Activated T-cell treated with anti-CD3 and anti-CD28 coated beads, Interleukin-2, amount 50 U/mL, for 24 hours (primary cell): ENCODE measurements around the gene FILIP1L.
"Not testable (repeated sequence)": the region's sequence is repeated elsewhere in the genome, so short reads cannot be mapped to it uniquely, and the experiment has no call there.

Experiments used
- DNase-seq: peaks from one replicate; pipeline ENCODE4 v3.0.0-alpha.2; 2020
- H3K27ac Mint-ChIP-seq: 2 replicates; pipeline ENCODE4 v1.8.0; 2020; ENCODE audit warnings: mild to moderate bottlenecking, mixed read lengths
- H3K27me3 Mint-ChIP-seq: 2 replicates; pipeline ENCODE4 v1.8.0; 2020; ENCODE audit warnings: mixed read lengths
- H3K36me3 Mint-ChIP-seq: 2 replicates; pipeline ENCODE4 v1.8.0; 2020; ENCODE audit warnings: low read depth, mixed read lengths
- H3K4me1 Mint-ChIP-seq: 2 replicates; pipeline ENCODE4 v1.8.0; 2020; ENCODE audit warnings: low read depth, mixed read lengths
- H3K4me3 Mint-ChIP-seq: 2 replicates; pipeline ENCODE4 v1.8.0; 2020; ENCODE audit warnings: mild to moderate bottlenecking, moderate library complexity, mixed read lengths
- H3K9me3 Mint-ChIP-seq: 2 replicates; pipeline ENCODE4 v1.8.0; 2020; ENCODE audit warnings: mixed read lengths

Gene FILIP1L

GRCh38 chr3:100060685-100061484, 53.4 kb downstream of the FILIP1L start:
- Mint-ChIP-seq H3K27me3 (no peaks in the 10 kb centered on the region), H3K4me1 (peaks cover 7% of the 10 kb centered on the region), H3K9me3 (no peaks in the 10 kb centered on the region), H3K4me3 (no peak overlapping the region), H3K27ac (no peak overlapping the region), H3K36me3 (peaks cover 7% of the 10 kb centered on the region)
- no peak for DNase-seq

GRCh38 chr3:100059472-100059871, 54.8 kb downstream of the FILIP1L start:
- Mint-ChIP-seq H3K9me3 (no peaks in the 10 kb centered on the region), H3K4me1 (peaks cover 7% of the 10 kb centered on the region), H3K27ac (no peak overlapping the region), H3K36me3 (peaks cover 7% of the 10 kb centered on the region), H3K4me3 (no peak overlapping the region), H3K27me3 (no peaks in the 10 kb centered on the region)
- DNase-seq, result no peak

- H3K4me3 Mint-ChIP-seq, result no peak overlapping the region
- H3K36me3 Mint-ChIP-seq, result peaks cover 7% of the 10 kb centered on the region
- no peak overlapping the region for H3K27ac Mint-ChIP-seq
These were observed 56.4 kb downstream of the FILIP1L start for GRCh38 chr3:100057716-100058575.

GRCh38 chr3:100053951-100054620, 60.2 kb downstream of the FILIP1L start:
- no peak for DNase-seq
- H3K27ac Mint-ChIP-seq, result no peak overlapping the region
- H3K36me3 Mint-ChIP-seq, result peaks cover 5% of the 10 kb centered on the region
- no peaks in the 10 kb centered on the region for H3K27me3 Mint-ChIP-seq
- no peak overlapping the region for H3K4me3 Mint-ChIP-seq
- H3K9me3 Mint-ChIP-seq, result no peaks in the 10 kb centered on the region
- no peaks in the 10 kb centered on the region for H3K4me1 Mint-ChIP-seq

More at GRCh38 chr3:100057716-100058575, 56.4 kb downstream of the FILIP1L start:
- no peaks in the 10 kb centered on the region for H3K27me3 Mint-ChIP-seq
- peaks cover 7% of the 10 kb centered on the region for H3K4me1 Mint-ChIP-seq
- no peaks in the 10 kb centered on the region for H3K9me3 Mint-ChIP-seq
- no peak for DNase-seq

GRCh38 chr3:100051513-100051912, 62.8 kb downstream of the FILIP1L start:
- H3K27me3 Mint-ChIP-seq, H3K9me3 Mint-ChIP-seq, H3K36me3 Mint-ChIP-seq, H3K4me3 Mint-ChIP-seq, DNase-seq, H3K27ac Mint-ChIP-seq: not testable (repeated sequence)
- peaks cover 16% of the 10 kb centered on the region for H3K4me1 Mint-ChIP-seq

GRCh38 chr3:100048248-100048647, 66.1 kb downstream of the FILIP1L start:
- peaks cover 5% of the 10 kb centered on the region for H3K36me3 Mint-ChIP-seq
- no peak for DNase-seq
- H3K4me1 Mint-ChIP-seq, result peaks cover 18% of the 10 kb centered on the region
- no peaks in the 10 kb centered on the region for H3K9me3 Mint-ChIP-seq
- H3K27ac Mint-ChIP-seq, result no peak overlapping the region
- H3K4me3 Mint-ChIP-seq, result no peak overlapping the region
- no peaks in the 10 kb centered on the region for H3K27me3 Mint-ChIP-seq

- Mint-ChIP-seq H3K4me1 (peaks cover 18% of the 10 kb centered on the region), H3K9me3 (no peaks in the 10 kb centered on the region)
- no peak for DNase-seq
These were observed 66.7 kb downstream of the FILIP1L start for GRCh38 chr3:100047455-100048141.

GRCh38 chr3:100046986-100047385, 67.3 kb downstream of the FILIP1L start:
- H3K4me1 Mint-ChIP-seq, result peaks cover 18% of the 10 kb centered on the region
- H3K27me3 Mint-ChIP-seq, result no peaks in the 10 kb centered on the region
- H3K4me3 Mint-ChIP-seq, result no peak overlapping the region
- H3K36me3 Mint-ChIP-seq, result peaks cover 4% of the 10 kb centered on the region
- DNase-seq, result no peak
- no peaks in the 10 kb centered on the region for H3K9me3 Mint-ChIP-seq
- peak overlapping the region; percentile 46 for H3K27ac Mint-ChIP-seq

More at GRCh38 chr3:100047455-100048141, 66.7 kb downstream of the FILIP1L start:
- peak overlapping the region; percentile 48 for H3K27ac Mint-ChIP-seq
- H3K27me3 Mint-ChIP-seq, result no peaks in the 10 kb centered on the region
- H3K36me3 Mint-ChIP-seq, result peaks cover 5% of the 10 kb centered on the region
- peak overlapping the region; percentile 5 for H3K4me3 Mint-ChIP-seq

- no peaks in the 10 kb centered on the region for H3K9me3 Mint-ChIP-seq
- H3K36me3 Mint-ChIP-seq, result peaks cover 1% of the 10 kb centered on the region
- H3K27ac Mint-ChIP-seq, result no peak overlapping the region
- no peak for DNase-seq
- H3K4me3 Mint-ChIP-seq, result no peak overlapping the region
- H3K4me1 Mint-ChIP-seq, result peaks cover 19% of the 10 kb centered on the region
- H3K27me3 Mint-ChIP-seq, result no peaks in the 10 kb centered on the region
These were observed 68.6 kb downstream of the FILIP1L start for GRCh38 chr3:100045696-100046095.

- H3K9me3 Mint-ChIP-seq, result no peaks in the 10 kb centered on the region
- H3K4me3 Mint-ChIP-seq, result no peak overlapping the region
- H3K4me1 Mint-ChIP-seq, result peaks cover 19% of the 10 kb centered on the region
- peaks cover 2% of the 10 kb centered on the region for H3K36me3 Mint-ChIP-seq
- no peak for DNase-seq
- no peaks in the 10 kb centered on the region for H3K27me3 Mint-ChIP-seq
- H3K27ac Mint-ChIP-seq, result no peak overlapping the region
These were observed 69.9 kb downstream of the FILIP1L start for GRCh38 chr3:100044369-100044768.

- no peak for DNase-seq
- Mint-ChIP-seq H3K27ac (no peak overlapping the region), H3K27me3 (no peaks in the 10 kb centered on the region), H3K4me3 (no peak overlapping the region), H3K9me3 (no peaks in the 10 kb centered on the region), H3K36me3 (peaks cover 3% of the 10 kb centered on the region), H3K4me1 (peaks cover 20% of the 10 kb centered on the region)
These were observed 71.0 kb downstream of the FILIP1L start for GRCh38 chr3:100043271-100043670.

- no peak overlapping the region for H3K4me3 Mint-ChIP-seq
- no peak overlapping the region for H3K27ac Mint-ChIP-seq
- DNase-seq, result no peak
- no peaks in the 10 kb centered on the region for H3K27me3 Mint-ChIP-seq
- no peaks in the 10 kb centered on the region for H3K9me3 Mint-ChIP-seq
- peaks cover 13% of the 10 kb centered on the region for H3K4me1 Mint-ChIP-seq
- H3K36me3 Mint-ChIP-seq, result peaks cover 4% of the 10 kb centered on the region
These were observed 71.9 kb downstream of the FILIP1L start for GRCh38 chr3:100042166-100042981.

GRCh38 chr3:100041328-100041749, 73.0 kb downstream of the FILIP1L start:
- H3K36me3 Mint-ChIP-seq, result peaks cover 4% of the 10 kb centered on the region
- no peak for DNase-seq
- no peak overlapping the region for H3K27ac Mint-ChIP-seq
- H3K4me3 Mint-ChIP-seq, result no peak overlapping the region
- H3K4me1 Mint-ChIP-seq, result peaks cover 4% of the 10 kb centered on the region
- H3K9me3 Mint-ChIP-seq, result no peaks in the 10 kb centered on the region
- no peaks in the 10 kb centered on the region for H3K27me3 Mint-ChIP-seq
